GM18498 (cell line): Measurements from ENCODE around the gene TBX10.
"Not testable (repeated sequence)": the region's sequence is repeated elsewhere in the genome, so short reads cannot be mapped to it uniquely, and the experiment has no call there.

ENCODE experiments used
- ATAC-seq: cut with Tn5 transposase; IDR thresholded peaks from one replicate; pipeline ENCODE4 v1.9.1; 2021; ENCODE audit warnings: mild to moderate bottlenecking, moderate library complexity; ENCODE audit not compliant: unreplicated experiment

Gene TBX10

DNA sequence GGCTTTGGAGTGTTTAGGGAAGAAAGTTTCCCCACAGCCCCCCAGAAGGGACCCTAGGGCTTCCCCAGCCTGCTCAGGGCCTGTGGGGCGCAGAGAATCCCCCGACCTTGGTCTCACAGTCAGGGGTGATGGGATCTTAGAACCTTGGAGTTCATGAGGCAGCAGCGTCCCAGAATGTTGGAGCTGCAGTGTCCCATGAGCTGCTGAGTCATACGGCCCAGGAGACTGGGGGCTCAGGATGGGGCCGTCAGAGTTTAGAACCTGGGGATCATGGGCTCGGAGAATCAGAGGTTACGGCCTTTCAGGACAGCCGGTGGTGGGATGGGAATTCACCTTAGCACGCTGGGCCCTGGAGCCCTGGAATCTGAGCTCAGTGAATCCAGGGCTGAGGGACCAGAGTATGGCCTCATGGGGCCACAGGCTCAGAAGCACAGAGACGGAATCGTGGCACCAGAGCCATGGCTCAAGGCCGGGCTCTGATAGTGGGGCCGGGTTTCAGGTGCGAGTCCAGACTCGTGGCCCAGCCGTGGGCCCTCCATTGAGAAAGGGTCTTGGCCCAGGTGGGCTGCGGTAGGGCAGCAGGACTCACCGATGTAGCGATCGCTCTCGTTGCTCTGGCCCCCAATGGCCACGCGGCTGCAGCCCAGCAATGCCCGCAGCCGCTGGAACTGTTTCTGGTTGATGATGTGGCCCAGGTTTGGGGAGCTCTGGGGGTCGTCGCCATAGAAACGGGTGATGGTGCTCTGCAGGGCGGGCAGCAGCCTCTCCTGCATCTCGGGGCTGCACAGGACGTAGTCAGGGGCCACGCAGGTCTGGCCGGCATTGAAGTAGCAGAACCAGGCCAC lies 25.4 kb upstream of the TBX10 start:
- ATAC-seq = no peak

DNA sequence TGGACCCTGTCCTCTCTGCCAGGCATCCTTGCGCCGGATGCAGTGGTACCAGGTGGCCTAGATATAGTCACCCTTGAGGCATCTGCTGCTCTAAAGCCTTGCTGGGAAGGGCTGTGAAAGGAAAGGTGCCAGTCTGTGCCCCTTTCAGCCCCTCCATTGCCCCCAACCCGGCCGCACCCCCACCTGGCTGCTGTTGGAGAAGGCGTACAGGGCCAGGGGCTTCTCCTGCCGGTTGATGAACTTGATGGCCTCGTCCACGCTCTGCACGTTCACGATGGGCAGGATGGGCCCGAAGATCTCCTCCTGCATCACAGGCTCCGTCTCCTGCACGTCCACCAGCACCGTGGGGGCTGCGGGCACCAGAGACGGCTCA lies 24.6 kb upstream of the TBX10 start:
- no peak for ATAC-seq

DNA sequence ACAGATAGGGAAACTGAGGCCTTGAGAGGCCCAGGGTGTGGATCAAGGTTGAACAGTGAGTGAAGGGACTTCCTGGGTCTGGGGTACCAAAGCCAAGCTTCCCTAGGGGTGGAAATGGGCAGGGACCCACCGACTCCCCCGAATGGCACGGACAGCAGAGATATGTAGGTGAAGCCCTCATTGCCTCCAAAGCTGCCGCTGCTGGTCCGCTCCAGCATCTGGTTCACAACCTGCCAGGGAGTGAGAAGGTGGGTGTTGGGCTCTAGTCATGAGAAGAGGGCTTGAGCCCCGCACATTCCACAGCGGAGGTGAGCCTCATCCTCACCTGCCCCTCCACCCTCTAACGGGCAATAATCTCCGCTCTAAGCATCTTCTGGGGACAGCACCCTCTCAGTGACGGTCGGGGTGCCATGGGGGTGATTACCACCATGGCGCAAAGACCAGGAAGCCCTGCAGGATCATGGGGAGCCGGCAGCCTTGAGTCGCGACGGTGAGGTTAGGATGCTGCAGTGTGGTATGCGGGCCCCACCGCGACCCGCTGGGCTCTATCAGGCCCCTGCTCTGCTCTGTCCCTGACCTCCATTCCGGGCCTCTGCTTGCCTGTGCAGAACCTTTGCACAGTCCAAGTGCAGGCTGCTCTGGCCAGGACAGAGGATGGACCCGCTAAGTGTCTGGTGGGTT lies 24.1 kb upstream of the TBX10 start:
- ATAC-seq = no peak

DNA sequence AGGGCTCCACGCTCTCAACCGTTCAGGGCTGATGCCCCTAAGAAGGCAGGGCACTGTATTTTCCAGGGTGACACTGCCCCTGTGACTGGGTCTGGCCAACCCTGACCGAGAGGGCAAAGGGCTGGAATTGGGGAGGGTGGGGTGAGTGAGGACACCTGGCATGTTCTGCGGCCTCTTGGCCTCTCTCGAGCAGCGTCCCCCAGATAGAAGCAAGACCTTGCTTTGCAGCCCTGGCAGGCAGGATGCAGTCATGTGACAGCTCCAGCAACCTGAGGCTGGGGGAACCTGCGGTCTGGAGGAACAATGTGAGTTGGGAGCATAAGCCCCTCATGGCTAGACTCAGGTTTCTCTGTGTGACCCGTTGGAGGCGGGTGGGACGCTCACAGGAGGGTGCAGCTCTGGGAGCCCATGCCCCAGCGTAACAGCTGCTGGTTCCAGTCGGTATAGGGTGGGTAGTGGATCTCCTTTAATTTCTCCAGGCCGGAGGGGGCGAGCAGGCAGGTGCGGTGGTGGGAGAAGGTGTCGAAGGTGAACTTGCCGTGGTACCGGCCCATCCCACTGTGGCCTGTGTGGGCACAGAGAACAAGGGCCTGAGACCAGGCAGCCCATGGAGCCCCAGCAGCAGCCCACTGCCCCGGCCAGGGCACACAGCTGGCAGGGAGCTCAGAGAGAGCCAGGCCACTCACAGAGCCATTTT lies 23.4 kb upstream of the TBX10 start:
- no peak for ATAC-seq

DNA sequence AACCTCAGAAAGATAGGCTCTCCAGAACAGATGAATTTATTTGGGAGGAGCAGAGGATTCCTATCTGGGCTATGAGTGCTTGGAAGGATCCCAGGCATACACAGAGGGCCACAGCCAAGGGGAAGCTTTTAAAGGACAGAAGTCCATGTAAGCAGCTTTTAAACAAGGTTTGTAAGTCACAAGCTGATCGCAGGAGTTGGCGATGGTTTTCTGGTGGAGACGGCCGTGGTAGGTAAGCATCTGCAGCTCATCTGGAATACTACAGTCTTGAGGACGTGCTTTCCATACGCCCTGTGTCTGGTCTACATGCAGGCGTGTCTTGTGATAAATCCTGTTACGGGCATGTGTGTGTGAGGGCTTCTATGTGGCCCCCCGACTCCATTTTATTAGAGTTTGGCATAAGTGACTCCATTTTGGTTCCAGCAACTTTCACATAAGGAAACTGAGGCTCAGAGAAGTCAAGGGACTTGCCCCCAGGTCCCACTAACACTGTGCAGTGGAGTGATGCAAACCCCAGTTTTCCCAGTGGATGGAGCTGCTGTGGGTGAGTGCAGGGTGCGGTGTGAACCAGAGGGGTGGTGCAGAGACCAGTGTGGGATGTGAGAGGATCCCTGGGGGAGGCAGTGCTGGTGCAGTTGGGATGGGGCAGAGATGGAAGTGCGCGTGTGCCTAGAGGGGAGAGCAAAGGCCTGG lies 22.7 kb upstream of the TBX10 start:
- no peak for ATAC-seq

DNA sequence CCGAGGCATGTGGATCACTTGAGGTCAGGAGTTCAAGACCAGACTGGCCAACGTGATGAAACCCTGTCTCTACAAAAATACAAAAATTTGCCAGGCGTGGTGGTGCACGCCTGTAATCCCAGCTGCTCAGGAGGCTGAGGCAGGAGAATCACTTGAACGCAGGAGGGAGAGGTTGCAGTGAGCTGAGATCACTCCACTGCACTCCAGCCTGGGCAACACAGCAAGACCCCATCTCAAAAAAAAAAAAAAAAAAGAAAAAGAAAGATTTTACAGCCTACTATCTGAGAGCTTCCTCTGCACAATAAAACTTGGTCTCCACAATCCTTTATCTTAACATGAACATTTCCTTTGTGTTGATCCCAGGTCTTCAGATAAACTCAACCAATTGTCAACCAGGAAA lies 21.2 kb upstream of the TBX10 start:
- ATAC-seq = not testable (repeated sequence)

DNA sequence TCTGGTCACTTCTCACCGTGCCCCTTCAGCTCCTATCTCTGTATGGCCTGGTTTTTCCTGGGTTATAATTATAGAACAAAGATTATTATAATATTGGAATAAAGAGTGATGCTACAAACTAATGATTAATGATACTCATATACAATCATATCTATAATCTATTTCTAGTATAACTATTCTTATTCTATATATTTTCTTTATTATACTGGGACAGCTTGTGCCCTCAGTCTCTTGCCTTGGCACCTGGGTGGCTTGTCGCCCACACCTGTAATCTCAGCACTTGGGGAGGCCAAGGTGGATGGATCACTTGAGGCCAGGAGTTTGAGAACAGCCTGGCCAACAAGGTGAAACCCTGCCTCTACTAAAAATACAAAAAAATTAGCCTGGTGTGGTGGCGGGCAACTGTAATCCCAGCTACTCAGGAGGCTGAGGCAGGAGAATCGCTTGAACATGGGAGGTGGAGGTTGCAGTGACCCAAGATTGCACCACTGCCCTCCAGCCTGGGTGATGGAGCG lies 20.1 kb upstream of the TBX10 start:
- ATAC-seq = not testable (repeated sequence)

DNA sequence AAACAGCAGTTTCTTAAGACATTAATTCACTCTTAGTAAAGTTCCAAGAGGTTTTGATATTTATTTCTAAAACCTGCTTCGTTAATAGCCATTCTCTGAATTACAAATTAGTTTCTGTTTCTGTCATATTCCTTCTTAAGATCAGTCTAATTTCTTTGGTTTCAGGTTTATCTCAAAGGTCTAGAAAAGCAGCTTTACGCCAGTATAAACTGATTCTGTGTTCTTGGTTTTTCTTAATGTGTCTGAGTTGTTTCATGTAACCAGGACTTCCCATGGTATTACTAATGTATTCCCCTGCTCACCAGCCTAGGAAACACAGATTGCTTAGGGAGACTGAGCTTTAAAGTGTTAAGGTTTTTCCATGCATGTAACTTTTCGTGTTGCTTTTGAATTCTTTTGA lies 17.7 kb upstream of the TBX10 start:
- no peak for ATAC-seq

DNA sequence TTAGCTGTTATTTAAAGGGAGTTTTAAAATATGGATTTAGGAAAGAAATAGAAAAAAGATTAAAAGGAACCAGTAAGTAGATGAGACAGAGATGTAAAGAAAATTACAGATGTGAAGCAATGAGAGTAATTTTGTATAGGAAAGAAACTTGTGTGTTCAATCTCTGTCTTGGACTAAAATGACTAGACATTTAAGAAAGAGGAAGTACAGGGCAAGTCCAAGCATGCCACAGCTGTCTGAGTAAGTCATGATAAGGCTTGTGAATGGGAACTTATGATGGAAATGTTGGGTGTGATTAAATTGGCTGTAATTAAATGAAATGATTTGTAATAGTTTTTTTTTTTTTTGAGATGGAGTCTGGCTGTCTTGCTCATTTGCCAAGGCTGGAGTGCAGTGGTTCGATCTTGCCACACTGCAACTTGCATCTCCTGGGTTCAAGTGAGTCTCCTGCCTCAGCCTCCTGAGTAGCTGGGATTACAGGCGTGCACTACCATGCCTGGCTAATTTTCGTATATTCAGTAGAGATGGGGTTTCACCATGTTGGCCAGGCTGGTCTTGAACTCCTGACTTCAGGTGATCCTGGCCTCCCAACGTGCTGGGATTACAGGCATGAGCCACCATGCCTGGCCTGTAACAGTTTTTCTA lies 16.8 kb upstream of the TBX10 start:
- ATAC-seq = no peak

DNA sequence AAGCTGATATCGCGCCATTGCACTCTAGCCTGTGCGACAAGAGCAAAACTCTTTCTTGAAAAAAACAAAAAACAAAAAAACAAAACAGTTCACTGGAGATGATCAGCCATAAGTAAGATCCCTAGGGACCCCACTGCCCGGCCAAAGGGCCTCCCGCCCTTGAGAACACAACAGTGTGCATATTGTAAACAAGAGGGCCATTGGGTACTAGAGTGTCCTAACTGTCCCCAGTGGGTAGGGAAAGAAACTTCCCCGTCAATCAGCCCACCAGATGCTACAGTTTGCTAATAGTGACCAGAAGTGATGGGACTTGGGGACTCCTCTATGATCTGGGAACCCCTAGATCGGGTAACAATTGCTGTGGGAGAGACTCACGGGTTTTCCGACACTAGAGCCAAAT lies 14.7 kb upstream of the TBX10 start:
- no peak for ATAC-seq

DNA sequence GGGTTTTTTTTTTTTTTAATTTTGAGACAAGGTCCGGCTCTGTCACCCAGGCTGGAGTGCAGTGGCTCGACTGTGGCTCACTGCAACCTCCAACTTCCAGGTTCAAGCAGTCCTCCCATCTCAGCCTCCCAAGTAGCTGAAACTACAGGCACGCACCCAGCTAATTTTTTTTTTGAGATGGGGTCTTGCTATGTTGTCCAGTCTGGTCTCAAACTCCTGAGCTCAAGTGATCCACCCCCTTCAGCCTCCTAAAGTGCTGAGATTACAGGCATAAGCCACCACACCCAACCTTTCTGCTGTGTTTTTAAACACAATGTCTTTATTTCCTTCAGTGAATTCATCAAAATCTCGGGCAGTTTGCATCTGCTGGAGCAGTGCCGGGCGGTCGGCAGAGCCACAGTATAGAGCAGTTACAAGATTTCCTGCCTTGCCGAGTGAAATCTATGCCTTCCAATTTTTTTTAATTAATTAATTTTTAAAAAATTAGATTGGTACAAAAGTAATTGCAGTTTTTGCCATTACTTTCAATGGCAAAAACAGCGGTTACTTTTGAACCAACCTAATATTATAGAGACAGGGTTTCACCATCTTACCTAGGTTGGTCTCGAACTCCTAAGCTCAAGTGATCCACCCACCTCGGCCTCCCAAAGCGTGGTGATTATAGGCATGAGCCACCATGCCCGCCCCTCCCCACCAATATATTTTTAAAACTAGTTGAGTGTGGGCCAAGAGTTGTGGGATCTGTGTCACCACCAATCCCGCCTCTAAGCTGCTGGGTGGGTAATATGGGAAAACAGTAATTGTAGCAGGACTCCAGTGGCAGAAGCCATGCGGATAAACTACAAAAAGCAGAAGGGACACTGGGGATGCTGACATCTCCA lies 13.6 kb upstream of the TBX10 start:
- no peak for ATAC-seq

DNA sequence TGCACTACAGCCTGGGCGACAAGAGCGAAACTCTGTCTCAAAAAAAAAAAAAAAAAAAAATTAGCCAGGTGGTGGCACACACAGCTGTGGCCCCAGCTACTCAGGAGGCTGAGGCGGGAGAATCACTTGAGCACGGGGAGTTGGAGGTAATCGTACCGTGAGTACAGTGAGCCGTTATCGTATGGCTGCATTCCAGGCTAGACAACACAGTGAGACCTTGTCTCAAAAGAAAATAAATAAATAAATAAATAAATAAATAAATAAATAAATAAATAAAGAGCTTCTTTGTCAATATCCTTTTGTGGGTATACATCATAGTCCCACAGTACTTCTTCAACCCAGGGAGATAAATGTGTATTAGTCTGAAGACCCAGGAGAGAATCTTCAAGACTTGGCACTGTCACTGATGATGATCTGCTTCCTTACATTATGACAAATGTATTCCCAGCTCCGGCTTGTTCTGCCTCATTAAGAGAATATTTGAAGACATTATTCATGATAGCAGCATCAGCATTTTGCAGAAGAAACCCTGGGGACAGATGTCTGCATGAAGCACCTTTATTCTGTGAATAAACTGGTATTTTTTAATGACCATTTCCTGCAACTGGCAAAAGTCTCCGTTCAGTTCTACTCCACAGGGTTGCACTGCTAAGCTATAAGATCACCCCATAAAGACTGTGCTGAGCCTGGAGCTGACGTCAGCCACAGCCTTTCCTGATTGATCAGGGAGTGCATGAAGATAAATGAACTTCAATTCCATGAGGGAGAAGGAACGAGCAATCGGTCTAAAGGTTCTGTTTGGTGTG lies 12.6 kb upstream of the TBX10 start:
- no peak for ATAC-seq

DNA sequence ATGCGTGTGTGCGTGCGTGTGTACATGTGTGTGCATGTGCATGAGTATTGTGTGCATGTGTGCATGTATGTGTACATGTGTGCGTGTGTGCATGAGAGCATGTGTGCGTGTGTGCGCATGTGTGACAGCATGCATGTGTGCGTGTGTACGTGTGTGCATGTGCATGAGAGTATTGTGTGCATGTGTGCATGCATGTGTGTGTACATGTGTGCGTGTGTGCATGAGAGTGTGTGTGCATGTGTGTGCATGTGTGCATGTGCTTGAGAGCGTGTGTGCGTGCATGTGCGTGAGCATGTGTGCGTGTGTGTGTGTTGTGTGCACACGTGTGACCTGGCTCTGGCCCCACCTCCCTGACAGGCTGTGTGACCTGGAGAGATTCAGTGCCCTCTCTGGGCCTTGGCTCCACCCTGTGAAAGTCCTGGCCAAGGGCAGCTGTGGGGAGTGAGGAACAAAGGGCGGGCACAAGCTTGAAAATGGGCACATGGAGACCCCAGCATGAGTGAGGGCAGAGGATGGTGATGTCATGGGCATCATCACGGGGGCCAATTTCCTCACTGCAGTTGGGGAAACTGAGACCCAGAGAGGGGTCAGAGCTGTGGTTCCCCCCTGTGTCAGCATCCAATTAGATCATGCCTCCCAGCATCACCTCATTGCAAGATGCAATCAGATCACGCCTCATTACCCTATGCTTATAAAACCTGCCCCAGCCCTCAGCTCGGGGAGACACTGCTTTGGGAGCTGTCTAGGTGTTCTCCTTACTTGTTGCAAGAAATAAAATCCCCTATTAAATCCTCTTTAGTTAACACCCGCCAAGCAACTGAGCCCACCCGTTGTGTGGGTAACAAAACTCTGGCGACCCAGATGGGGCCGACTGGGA lies 10.3 kb upstream of the TBX10 start:
- ATAC-seq = no peak

DNA sequence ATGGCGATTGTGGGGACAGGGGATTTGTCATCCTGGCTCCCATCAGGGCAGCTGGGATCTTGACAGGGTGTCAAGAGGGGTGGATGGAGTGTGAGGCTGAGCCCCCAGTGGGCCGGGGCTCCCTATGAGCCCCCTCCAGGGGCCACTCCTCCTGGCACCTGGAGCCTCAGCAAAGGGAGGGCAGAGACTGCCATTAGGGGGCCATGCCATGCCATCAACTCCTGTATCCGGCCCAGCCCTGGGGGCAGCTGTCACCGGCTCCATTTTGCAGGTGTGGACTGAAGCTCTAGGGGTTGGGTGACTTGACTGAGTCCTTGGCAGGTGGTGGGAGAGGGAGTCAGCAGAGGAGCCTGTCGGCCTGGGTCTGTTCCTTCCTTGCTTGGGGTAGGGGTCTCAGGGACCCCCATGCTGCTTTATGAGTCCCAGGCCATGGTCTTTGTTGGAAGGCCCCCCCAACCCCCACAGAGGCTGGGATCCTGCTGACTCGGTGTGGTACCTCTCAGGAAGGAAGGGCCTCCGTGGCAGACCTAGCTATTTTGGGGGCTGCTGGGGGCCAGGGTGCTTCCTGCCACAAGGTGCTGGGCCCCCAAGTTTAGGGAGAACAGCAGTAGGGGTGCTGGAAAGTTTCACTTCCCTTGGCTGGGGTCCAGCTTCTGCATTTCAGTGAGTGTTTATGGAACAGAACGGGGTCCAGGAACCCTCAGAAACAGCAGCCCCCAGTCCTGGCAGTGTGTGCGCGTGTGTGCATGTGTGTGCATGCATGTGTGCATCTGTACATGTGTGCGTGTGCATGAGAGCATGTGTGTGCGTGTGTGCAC lies 9.4 kb upstream of the TBX10 start:
- no peak for ATAC-seq

DNA sequence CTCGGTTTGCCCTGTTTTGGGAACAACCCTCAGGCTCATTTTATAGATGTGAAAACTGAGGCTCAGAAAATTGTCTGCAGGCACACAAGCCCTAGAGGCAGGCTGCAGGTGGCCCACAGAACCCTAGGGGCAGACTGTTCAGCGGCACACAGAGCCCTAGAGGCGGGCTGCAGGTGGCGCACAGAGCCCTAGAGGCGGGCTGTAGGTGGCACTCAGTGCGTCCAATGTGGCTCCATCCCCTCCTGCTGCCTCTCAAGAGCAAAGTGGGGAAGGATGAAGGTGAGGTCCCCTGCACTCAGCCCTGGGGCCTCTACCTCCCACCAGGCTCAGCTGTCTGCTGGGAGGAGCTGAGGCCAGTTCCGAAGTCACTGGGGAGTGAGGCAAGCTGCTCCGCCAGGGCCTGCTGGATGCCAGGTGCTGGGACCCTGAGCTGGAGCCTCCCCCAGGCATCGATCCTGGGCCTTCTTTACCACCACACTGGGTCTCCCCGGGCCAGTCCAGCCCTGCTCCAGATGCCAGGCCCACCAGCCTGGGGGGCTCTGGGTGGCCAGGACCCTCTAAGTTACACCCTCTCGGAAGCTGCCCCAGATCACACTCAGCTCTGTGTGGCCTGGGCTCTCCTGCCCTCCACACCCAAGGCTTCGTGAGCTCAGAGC lies 8.7 kb upstream of the TBX10 start:
- ATAC-seq = peak; percentile 54

DNA sequence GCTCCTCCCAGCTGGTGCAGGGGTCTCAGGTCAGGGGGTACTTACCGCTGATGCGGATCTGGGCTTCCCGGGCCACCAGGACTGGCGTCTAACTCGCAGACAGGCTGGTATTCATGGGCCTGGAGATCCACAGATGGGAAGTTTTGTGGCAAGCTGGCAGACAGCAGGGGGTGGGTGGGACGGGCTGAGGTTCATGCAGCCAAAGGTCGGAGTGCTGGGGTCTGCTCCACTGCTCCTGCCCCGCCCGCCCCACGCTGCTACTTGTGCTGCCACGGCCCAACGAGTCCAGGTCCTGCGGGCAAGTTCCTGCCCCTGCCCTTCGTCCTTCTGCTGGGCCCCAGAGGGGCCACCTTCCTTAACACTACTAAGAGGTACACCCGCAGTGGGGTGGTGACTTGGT lies 7.9 kb upstream of the TBX10 start:
- ATAC-seq = no peak
